SK-N-SH treated with all-trans-retinoic acid at 6 μM for 48 hours (cell line): ENCODE results near the gene CTSD.

ENCODE experiments used
- ATAC-seq: fragments of 200-7000 bp; cut with Tn5 transposase; 3 replicates; pipeline ENCODE4 v1.9.1; 2020; ENCODE audit warnings: mild to moderate bottlenecking, moderate library complexity
- ARNTL ChIP-seq: fragments of 450-650 bp; formaldehyde crosslinking; IDR thresholded peaks from 2 replicates; pipeline ENCODE4 v1.5.0; 2020; ENCODE audit warnings: low read depth, mild to moderate bottlenecking, moderate library complexity, borderline replicate concordance
- BACH2 ChIP-seq: fragments of 250-450 bp; sonication (Bioruptor Pico); IDR thresholded peaks from 2 replicates; pipeline ENCODE4 v1.9.0; 2021; ENCODE audit warnings: mild to moderate bottlenecking, borderline replicate concordance
- CREB5 ChIP-seq: fragments of 250-450 bp; sonication (Bioruptor Pico); IDR thresholded peaks from 2 replicates; pipeline ENCODE4 v1.5.1; 2020; ENCODE audit warnings: low read depth, mild to moderate bottlenecking, moderate library complexity
- ESRRG ChIP-seq: fragments of 250-450 bp; sonication (Bioruptor Pico); IDR thresholded peaks from 2 replicates; pipeline ENCODE4 v1.6.1; 2021; ENCODE audit warnings: mild to moderate bottlenecking
- ISL1 ChIP-seq: fragments of 250-450 bp; sonication (Bioruptor Pico); IDR thresholded peaks from 2 replicates; pipeline ENCODE4 v2.1.2; 2022; ENCODE audit warnings: mild to moderate bottlenecking, moderate library complexity
- OSR1 ChIP-seq: fragments of 250-450 bp; sonication (Bioruptor Pico); IDR thresholded peaks from 2 replicates; pipeline ENCODE4 v1.8.0; 2022; ENCODE audit warnings: moderate library complexity, mild to moderate bottlenecking, inconsistent platforms
- PATZ1 ChIP-seq: fragments of 250-450 bp; sonication (Bioruptor Pico); IDR thresholded peaks from 2 replicates; pipeline ENCODE4 v1.8.0; 2020; ENCODE audit warnings: mild to moderate bottlenecking, moderate library complexity, borderline replicate concordance
- PPARA ChIP-seq: fragments of 250-450 bp; sonication (Bioruptor Pico); IDR thresholded peaks from 2 replicates; pipeline ENCODE4 v1.5.0; 2020; ENCODE audit warnings: mild to moderate bottlenecking, borderline replicate concordance
- SNAI2 ChIP-seq: fragments of 250-450 bp; sonication (Bioruptor Pico); IDR thresholded peaks from 2 replicates; pipeline ENCODE4 v1.5.0; 2020; ENCODE audit warnings: mild to moderate bottlenecking, moderate library complexity
- TCF4 ChIP-seq: fragments of 250-450 bp; sonication (Bioruptor Pico); IDR thresholded peaks from 2 replicates; pipeline ENCODE4 v1.8.0; 2021; ENCODE audit warnings: mild to moderate bottlenecking, moderate library complexity, borderline replicate concordance
- TOX ChIP-seq: fragments of 250-450 bp; sonication (Bioruptor Pico); IDR thresholded peaks from 2 replicates; pipeline ENCODE4 v1.8.0; 2021; ENCODE audit warnings: mild to moderate bottlenecking, moderate library complexity, borderline replicate concordance
- ZC3H10 ChIP-seq: fragments of 250-450 bp; sonication (Bioruptor Pico); IDR thresholded peaks from 2 replicates; pipeline ENCODE4 v1.5.1; 2021; ENCODE audit warnings: mild to moderate bottlenecking, moderate library complexity
- ZFP3 ChIP-seq: fragments of 250-450 bp; sonication (Bioruptor Pico); IDR thresholded peaks from 2 replicates; pipeline ENCODE4 v1.5.0; 2020; ENCODE audit warnings: mild to moderate bottlenecking, moderate library complexity
- ZFP30 ChIP-seq: fragments of 450-650 bp; formaldehyde crosslinking; IDR thresholded peaks from 2 replicates; pipeline ENCODE4 v1.5.0; 2022; ENCODE audit warnings: mild to moderate bottlenecking, moderate library complexity
- ZNF565 ChIP-seq: fragments of 450-650 bp; formaldehyde crosslinking; conservative IDR thresholded peaks from 2 replicates; pipeline ENCODE4 v1.5.0; 2020; ENCODE audit warnings: low read depth, mild to moderate bottlenecking, moderate library complexity
- ZNF70 ChIP-seq: fragments of 450-650 bp; formaldehyde crosslinking; IDR thresholded peaks from 2 replicates; pipeline ENCODE4 v1.5.0; 2020; ENCODE audit warnings: mild to moderate bottlenecking, moderate library complexity
- ZNF8 ChIP-seq: fragments of 450-650 bp; formaldehyde crosslinking; IDR thresholded peaks from 2 replicates; pipeline ENCODE4 v1.5.0; 2020; ENCODE audit warnings: mild to moderate bottlenecking, moderate library complexity
- TF ChIP-seq, protein P1 (sequence below): fragments of 250-450 bp; sonication (Bioruptor Pico); IDR thresholded peaks from 2 replicates; pipeline ENCODE4 v1.5.0; 2020; ENCODE audit warnings: mild to moderate bottlenecking, moderate library complexity
- TF ChIP-seq, protein P2 (sequence below): fragments of 250-450 bp; sonication (Bioruptor Pico); IDR thresholded peaks from 2 replicates; pipeline ENCODE4 v1.8.0; 2021; ENCODE audit warnings: low read depth, mild to moderate bottlenecking, moderate library complexity, borderline replicate concordance
- TF ChIP-seq, protein P3 (sequence below): fragments of 250-450 bp; sonication (Bioruptor Pico); IDR thresholded peaks from 2 replicates; pipeline ENCODE4 v1.5.1; 2021; ENCODE audit warnings: mild to moderate bottlenecking, moderate library complexity

Gene CTSD

DNA sequence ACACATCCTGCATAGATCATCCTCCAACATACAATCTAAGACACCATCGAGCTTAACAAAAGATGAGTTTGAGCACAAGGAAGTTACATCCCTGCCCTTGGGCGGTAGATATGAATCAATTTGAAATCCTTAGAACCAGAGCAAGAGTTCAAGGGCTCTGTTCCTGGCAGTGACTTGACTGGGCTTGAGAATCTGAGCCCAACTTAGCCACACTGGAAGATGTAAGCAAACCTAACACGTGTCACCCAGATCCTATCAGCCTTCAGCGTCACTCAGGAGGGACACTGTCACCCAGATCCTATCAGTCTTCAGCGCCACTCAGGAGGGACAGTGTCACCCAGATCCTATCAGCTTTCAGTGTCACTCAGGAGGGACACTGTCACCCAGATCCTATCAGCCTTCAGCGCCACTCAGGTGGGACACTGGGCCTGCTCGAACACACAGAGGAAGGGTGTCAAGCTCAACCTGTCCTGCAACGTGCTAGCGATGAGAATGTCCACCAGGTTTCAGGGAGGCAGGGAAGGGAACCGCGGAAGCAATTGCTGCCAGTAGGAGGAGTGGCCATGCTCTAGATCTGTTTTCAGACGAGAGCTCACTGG lies 32.8 kb upstream of the CTSD start:
- TF ChIP-seq ZNF8, result no peak
- no peak for TF ChIP-seq SNAI2 (CRISPR knock-in tag)
- no peak for TF ChIP-seq TCF4 (CRISPR knock-in tag)
- no peak for TF ChIP-seq OSR1
- TF ChIP-seq, protein P1, sequence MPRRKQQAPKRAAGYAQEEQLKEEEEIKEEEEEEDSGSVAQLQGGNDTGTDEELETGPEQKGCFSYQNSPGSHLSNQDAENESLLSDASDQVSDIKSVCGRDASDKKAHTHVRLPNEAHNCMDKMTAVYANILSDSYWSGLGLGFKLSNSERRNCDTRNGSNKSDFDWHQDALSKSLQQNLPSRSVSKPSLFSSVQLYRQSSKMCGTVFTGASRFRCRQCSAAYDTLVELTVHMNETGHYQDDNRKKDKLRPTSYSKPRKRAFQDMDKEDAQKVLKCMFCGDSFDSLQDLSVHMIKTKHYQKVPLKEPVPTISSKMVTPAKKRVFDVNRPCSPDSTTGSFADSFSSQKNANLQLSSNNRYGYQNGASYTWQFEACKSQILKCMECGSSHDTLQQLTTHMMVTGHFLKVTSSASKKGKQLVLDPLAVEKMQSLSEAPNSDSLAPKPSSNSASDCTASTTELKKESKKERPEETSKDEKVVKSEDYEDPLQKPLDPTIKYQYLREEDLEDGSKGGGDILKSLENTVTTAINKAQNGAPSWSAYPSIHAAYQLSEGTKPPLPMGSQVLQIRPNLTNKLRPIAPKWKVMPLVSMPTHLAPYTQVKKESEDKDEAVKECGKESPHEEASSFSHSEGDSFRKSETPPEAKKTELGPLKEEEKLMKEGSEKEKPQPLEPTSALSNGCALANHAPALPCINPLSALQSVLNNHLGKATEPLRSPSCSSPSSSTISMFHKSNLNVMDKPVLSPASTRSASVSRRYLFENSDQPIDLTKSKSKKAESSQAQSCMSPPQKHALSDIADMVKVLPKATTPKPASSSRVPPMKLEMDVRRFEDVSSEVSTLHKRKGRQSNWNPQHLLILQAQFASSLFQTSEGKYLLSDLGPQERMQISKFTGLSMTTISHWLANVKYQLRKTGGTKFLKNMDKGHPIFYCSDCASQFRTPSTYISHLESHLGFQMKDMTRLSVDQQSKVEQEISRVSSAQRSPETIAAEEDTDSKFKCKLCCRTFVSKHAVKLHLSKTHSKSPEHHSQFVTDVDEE (CRISPR knock-in tag), result no peak
- no peak for TF ChIP-seq ZC3H10 (CRISPR knock-in tag)
- TF ChIP-seq, protein P2, sequence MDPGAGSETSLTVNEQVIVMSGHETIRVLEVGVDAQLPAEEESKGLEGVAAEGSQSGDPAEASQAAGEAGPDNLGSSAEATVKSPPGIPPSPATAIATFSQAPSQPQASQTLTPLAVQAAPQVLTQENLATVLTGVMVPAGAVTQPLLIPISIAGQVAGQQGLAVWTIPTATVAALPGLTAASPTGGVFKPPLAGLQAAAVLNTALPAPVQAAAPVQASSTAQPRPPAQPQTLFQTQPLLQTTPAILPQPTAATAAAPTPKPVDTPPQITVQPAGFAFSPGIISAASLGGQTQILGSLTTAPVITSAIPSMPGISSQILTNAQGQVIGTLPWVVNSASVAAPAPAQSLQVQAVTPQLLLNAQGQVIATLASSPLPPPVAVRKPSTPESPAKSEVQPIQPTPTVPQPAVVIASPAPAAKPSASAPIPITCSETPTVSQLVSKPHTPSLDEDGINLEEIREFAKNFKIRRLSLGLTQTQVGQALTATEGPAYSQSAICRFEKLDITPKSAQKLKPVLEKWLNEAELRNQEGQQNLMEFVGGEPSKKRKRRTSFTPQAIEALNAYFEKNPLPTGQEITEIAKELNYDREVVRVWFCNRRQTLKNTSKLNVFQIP (CRISPR knock-in tag), result no peak
- no peak for TF ChIP-seq ESRRG (CRISPR knock-in tag)
- no peak for TF ChIP-seq PPARA
- TF ChIP-seq ZNF70 (CRISPR knock-in tag), result no peak
- TF ChIP-seq ZNF565 (CRISPR knock-in tag), result no peak
- TF ChIP-seq, all 23 proteins: peak for 0
- no peak; the same call in 2 of the 3 replicates for ATAC-seq

DNA sequence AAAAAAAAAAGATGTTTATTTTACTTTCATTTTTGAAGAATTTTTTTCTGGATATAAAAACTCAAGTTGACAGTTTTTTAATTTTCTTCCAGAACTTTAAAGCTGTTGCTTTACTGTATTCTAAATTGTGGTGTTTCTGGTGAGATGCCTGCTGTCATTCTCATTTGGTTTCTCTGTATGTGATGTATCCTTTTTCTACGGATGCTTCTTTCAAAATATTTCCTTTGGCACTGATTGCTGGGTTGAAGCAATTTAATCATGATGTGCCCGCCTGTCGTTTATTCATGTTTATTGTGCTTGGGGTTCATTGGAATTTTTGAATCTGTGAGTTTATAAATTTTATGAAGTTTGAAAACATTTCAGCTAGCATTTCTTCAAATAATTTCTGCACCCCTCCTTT lies 29.4 kb upstream of the CTSD start:
- no peak for TF ChIP-seq ZFP3 (CRISPR knock-in tag)
- TF ChIP-seq ARNTL, result no peak
- no peak for TF ChIP-seq ZNF8
- no peak for TF ChIP-seq SNAI2 (CRISPR knock-in tag)
- TF ChIP-seq, protein P1 (CRISPR knock-in tag), result no peak
- TF ChIP-seq OSR1, result no peak
- TF ChIP-seq BACH2, result no peak
- no peak for TF ChIP-seq PATZ1 (CRISPR knock-in tag)
- TF ChIP-seq PPARA, result no peak
- TF ChIP-seq ISL1, result no peak
- no peak for TF ChIP-seq TCF4 (CRISPR knock-in tag)
- ATAC-seq, result no peak

DNA sequence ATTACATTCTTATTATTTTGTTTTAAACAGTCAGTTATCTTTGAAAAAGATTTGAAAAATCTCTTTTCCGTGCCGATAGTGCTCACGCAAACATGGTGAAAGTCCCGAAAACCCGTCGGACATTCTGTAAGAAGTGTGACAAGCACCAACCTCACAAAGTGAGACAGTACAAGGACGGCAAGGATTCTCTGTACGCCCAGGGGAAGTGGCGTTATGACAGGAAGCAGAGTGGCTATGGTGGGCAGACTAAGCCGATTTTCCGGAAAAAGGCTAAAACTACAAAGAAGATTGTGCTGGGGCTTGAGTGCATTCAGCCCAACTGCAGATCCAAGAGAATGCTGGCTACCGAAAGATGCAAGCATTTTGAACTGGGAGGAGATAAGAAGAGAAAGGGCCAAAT lies 28.7 kb upstream of the CTSD start:
- no peak for ATAC-seq
- TF ChIP-seq OSR1, result no peak
- no peak for TF ChIP-seq SNAI2 (CRISPR knock-in tag)

DNA sequence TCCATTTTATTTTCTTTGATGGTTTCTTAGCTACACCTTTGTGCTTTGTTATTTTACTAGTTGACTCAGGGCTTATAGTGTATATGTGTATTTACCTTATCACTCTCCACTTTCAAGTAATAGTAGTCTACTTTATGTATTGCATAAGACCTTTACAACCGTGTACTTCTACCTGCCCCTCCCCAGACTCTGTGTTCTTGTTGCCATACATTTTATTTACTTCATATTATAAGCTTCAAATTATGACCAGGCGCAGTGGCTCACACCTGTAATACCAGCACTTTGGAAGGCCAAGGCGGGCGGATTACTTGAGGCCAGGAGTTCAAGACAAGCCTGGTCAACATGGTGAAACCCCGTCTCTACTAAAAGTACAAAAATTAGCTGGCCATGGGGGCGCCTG lies 28.2 kb upstream of the CTSD start:
- ATAC-seq, result no peak
- TF ChIP-seq ARNTL, result no peak
- no peak for TF ChIP-seq TOX
- TF ChIP-seq SNAI2 (CRISPR knock-in tag), result no peak
- TF ChIP-seq CREB5 (CRISPR knock-in tag), result no peak
- no peak for TF ChIP-seq ISL1
- TF ChIP-seq ZFP30, result no peak
- TF ChIP-seq ZFP3 (CRISPR knock-in tag), result no peak
- TF ChIP-seq ESRRG (CRISPR knock-in tag), result no peak
- TF ChIP-seq BACH2, result no peak
- TF ChIP-seq, protein P3, sequence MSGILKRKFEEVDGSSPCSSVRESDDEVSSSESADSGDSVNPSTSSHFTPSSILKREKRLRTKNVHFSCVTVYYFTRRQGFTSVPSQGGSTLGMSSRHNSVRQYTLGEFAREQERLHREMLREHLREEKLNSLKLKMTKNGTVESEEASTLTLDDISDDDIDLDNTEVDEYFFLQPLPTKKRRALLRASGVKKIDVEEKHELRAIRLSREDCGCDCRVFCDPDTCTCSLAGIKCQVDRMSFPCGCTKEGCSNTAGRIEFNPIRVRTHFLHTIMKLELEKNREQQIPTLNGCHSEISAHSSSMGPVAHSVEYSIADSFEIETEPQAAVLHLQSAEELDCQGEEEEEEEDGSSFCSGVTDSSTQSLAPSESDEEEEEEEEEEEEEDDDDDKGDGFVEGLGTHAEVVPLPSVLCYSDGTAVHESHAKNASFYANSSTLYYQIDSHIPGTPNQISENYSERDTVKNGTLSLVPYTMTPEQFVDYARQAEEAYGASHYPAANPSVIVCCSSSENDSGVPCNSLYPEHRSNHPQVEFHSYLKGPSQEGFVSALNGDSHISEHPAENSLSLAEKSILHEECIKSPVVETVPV, result no peak
- no peak for TF ChIP-seq TCF4 (CRISPR knock-in tag)
- TF ChIP-seq PATZ1 (CRISPR knock-in tag), result no peak
